ENCODE results near the gene OR5H2.
"Not testable (repeated sequence)": the region's sequence is repeated elsewhere in the genome, so short reads cannot be mapped to it uniquely, and the experiment has no call there.

Gene OR5H2
- total RNA-seq = 0 reads per million in 4 experiments

GRCh38 chr3:98282205-98282604 is at the start of gene OR5H2:
Gene OR5H2 (plus strand): TSS chr3:98282505. CDS start chr3:98282903, 398 bp downstream.
- no peak for DNase-seq

GRCh38 chr3:98233468-98233867 is 48.8 kb upstream of the OR5H2 start:
- DNase-seq = no peak

- no peak for DNase-seq
These were observed 42.2 kb upstream of the OR5H2 start for GRCh38 chr3:98240131-98240530.

GRCh38 chr3:98242155-98242554 is 40.1 kb upstream of the OR5H2 start:
- no peak for DNase-seq

- DNase-seq = no peak
These were observed 38.5 kb upstream of the OR5H2 start for GRCh38 chr3:98243843-98244242.

- DNase-seq = no peak
These were observed 36.2 kb upstream of the OR5H2 start for GRCh38 chr3:98246142-98246541.

GRCh38 chr3:98256026-98256425 is 26.3 kb upstream of the OR5H2 start:
- DNase-seq = not testable (repeated sequence)

- DNase-seq = no peak
These were observed 22.6 kb upstream of the OR5H2 start for GRCh38 chr3:98259707-98260106.

GRCh38 chr3:98262046-98262445 is 20.3 kb upstream of the OR5H2 start:
- no peak for DNase-seq

GRCh38 chr3:98263944-98264343 is 18.4 kb upstream of the OR5H2 start, which contains the start of gene OR5H6:
Gene OR5H6 (plus strand): TSS chr3:98264244. CDS start chr3:98264333, 89 bp downstream.
- no peak for DNase-seq

- no peak for DNase-seq
These were observed 12.5 kb upstream of the OR5H2 start for GRCh38 chr3:98269846-98270245.

- no peak for DNase-seq
These were observed 10.2 kb upstream of the OR5H2 start for GRCh38 chr3:98272126-98272525.

- DNase-seq = no peak
These were observed 7.4 kb upstream of the OR5H2 start for GRCh38 chr3:98274914-98275313.

GRCh38 chr3:98290916-98291315 is 8.6 kb downstream of the OR5H2 start:
- no peak for DNase-seq

- DNase-seq = no peak
These were observed 9.1 kb downstream of the OR5H2 start for GRCh38 chr3:98291332-98291957.

GRCh38 chr3:98322101-98322500 is 39.8 kb downstream of the OR5H2 start:
- no peak for DNase-seq

GRCh38 chr3:98322686-98323085 is 40.4 kb downstream of the OR5H2 start:
- DNase-seq = no peak

GRCh38 chr3:98323425-98323824 is 41.1 kb downstream of the OR5H2 start:
- no peak for DNase-seq

GRCh38 chr3:98325055-98325454 is 42.8 kb downstream of the OR5H2 start:
- no peak for DNase-seq

- no peak for DNase-seq
These were observed 44.0 kb downstream of the OR5H2 start for GRCh38 chr3:98326105-98326893.

GRCh38 chr3:98326945-98327344 is 44.6 kb downstream of the OR5H2 start:
- no peak for DNase-seq

- no peak for DNase-seq
These were observed 46.6 kb downstream of the OR5H2 start for GRCh38 chr3:98328933-98329332.

- peak; percentile 1 for DNase-seq
These were observed 47.3 kb downstream of the OR5H2 start for GRCh38 chr3:98329392-98330124.

- DNase-seq = no peak
These were observed 49.0 kb downstream of the OR5H2 start for GRCh38 chr3:98331329-98331728.

Data from effector CD8-positive, alpha-beta T cell (primary cell).